Body of pancreas (tissue), 4 donors: ENCODE data around the gene TUFM. TPM values are rescaled to one million over a fixed set of nuclear protein-coding genes. Genes with fewer than 3 reads are reported as not detected.
A peak's percentile ranks its signal among the peaks of the same experiment; 100 is the strongest.

Experiments
- ATAC-seq: fragments of 150-250 bp; one replicate; pipeline ENCODE4 v1.9.1; 2016
- DNase-seq, 4 donors: peaks; one replicate each; pipeline ENCODE4 v3.0.0-alpha.2; 2019
- H3K27ac ChIP-seq, 4 donors: fragments of 200-600 bp; sonication (generic); 1 replicate in 3 of 4; 2 replicates in 1 of 4; pipeline versions ENCODE4 v1.5.1 to v1.6.1; 2016 to 2019; ENCODE audit warnings: mild to moderate bottlenecking in 1 of 4, mixed read lengths in 1 of 4, moderate library complexity in 1 of 4
- H3K27me3 ChIP-seq, 2 donors: fragments of 200-600 bp; sonication (generic); one replicate each; pipeline ENCODE4 v1.6.0; 2016; ENCODE audit warnings: mild to moderate bottlenecking in 1 of 2
- H3K36me3 ChIP-seq, 2 donors: fragments of 200-600 bp; sonication (generic); replicated peaks in 1 of 2; 2 replicates each; pipeline ENCODE4 v1.5.1; 2016; ENCODE audit warnings: low read depth in 2 of 2; ENCODE audit not compliant: insufficient read depth in 1 of 2
- H3K4me1 ChIP-seq: fragments of 200-600 bp; sonication (generic); one replicate; pipeline ENCODE4 v1.6.0; 2016
- H3K4me3 ChIP-seq, 2 donors: fragments of 200-600 bp; sonication (generic); 1 replicate in 1 of 2; 2 replicates in 1 of 2; pipeline ENCODE4 v1.5.1; 2016 to 2019
- H3K9me3 ChIP-seq, 3 donors: fragments of 200-600 bp; sonication (generic); 1 replicate in 2 of 3; 2 replicates in 1 of 3; pipeline ENCODE4 v1.5.1; 2016
- CTCF ChIP-seq, 7 experiments: fragments of 450-650 bp in 4 of 7; fragments of 200-600 bp in 3 of 7; sonication (generic) in 3 of 7; IDR thresholded peaks; one replicate each; pipeline ENCODE4 v1.5.1; 2016 to 2019; ENCODE audit warnings: antibody characterized with exemption in 7 of 7
- POLR2A ChIP-seq, 3 donors: fragments of 450-650 bp; IDR thresholded peaks; one replicate each; pipeline ENCODE4 v1.6.1; 2016; ENCODE audit warnings: antibody characterized with exemption in 3 of 3, mild to moderate bottlenecking in 2 of 3
- whole genome bisulfite sequencing, 2 donors: methylation state at CpG; one replicate each; pipeline ENCODE4 v1.1.5; 2017; 5-methylcytosine and 5-hydroxymethylcytosine counted together
- intact Hi-C: fragments of 100-400 bp; cut with DNase I; formaldehyde crosslinking; loops from one replicate; pipeline ENCODE4 v1.15.1; 2023
- total RNA-seq, 2 donors: library from RNA; depleted of rRNA; stranded (reverse); fragments of >200 nt; gene quantifications; one replicate each; pipeline ENCODE4 v1.1.0, GENCODE V29; 2016

TUFM gene
- total RNA-seq, 2 donors from 2014 or later = 93.4 to 103 TPM

- no peaks in the 10 kb centered on the region for H3K9me3 ChIP-seq
- ATAC-seq = no peak
- H3K4me1 ChIP-seq = no peaks in the 10 kb centered on the region
- H3K4me3 ChIP-seq = no peak overlapping the region
- H3K27me3 ChIP-seq = no peaks in the 10 kb centered on the region
- intact Hi-C loops = no loop called here
- 93 to 96% methylated on average over 7 of the region's 7 CpGs for WGBS, 2 donors
- no peak for DNase-seq
- H3K27ac ChIP-seq = no peak overlapping the region
- TF ChIP-seq POLR2A (IDR thresholded peaks at IDR 0.05) = no peak
- H3K36me3 ChIP-seq = peaks cover 22 to 38% of the 10 kb centered on the region in 2 donors
These were observed 8.2 kb downstream of the TUFM start for GRCh38 chr16:28837672-28838557.

- H3K27me3 ChIP-seq = no peaks in the 10 kb centered on the region
- H3K27ac ChIP-seq = no peak overlapping the region
- H3K9me3 ChIP-seq = no peaks in the 10 kb centered on the region
- TF ChIP-seq CTCF (IDR thresholded peaks at IDR 0.05) (no peak), POLR2A (IDR thresholded peaks at IDR 0.05) (no peak)
- no peaks in the 10 kb centered on the region for H3K4me1 ChIP-seq
- peaks cover 31 to 41% of the 10 kb centered on the region in 2 donors for H3K36me3 ChIP-seq
- intact Hi-C loops = no loop called here
- H3K4me3 ChIP-seq = no peak overlapping the region
- WGBS, 2 donors = 82 to 96% methylated on average over 7 to 8 of the region's 8 CpGs
- DNase-seq (no peak), ATAC-seq (no peak)
These were observed 9.4 kb downstream of the TUFM start for GRCh38 chr16:28836761-28837064.

- DNase-seq (no peak), ATAC-seq (no peak)
- TF ChIP-seq POLR2A (IDR thresholded peaks at IDR 0.05) = no peak
- no peaks in the 10 kb centered on the region for H3K4me1 ChIP-seq
- no peak overlapping the region for H3K4me3 ChIP-seq
- 92 to 94% methylated on average over 9 to 24 of the region's 25 CpGs for WGBS, 2 donors
- H3K36me3 ChIP-seq = peaks cover 31 to 47% of the 10 kb centered on the region in 2 donors
- intact Hi-C loops = no loop called here
- H3K9me3 ChIP-seq = no peaks in the 10 kb centered on the region
- H3K27me3 ChIP-seq = no peaks in the 10 kb centered on the region
- H3K27ac ChIP-seq = no peak overlapping the region
These were observed 10.0 kb downstream of the TUFM start for GRCh38 chr16:28835864-28836760.

- ATAC-seq (no peak), DNase-seq (no peak)
- TF ChIP-seq CTCF (IDR thresholded peaks at IDR 0.05) = no peak
- TF ChIP-seq POLR2A (IDR thresholded peaks at IDR 0.05) = no peak
- peaks cover 31 to 55% of the 10 kb centered on the region in 2 donors for H3K36me3 ChIP-seq
- no peaks in the 10 kb centered on the region for H3K9me3 ChIP-seq
- WGBS, 2 donors = 66 to 90% methylated on average over 4 to 21 of the region's 25 CpGs
- H3K4me3 ChIP-seq = no peak overlapping the region
- H3K4me1 ChIP-seq = no peaks in the 10 kb centered on the region
- intact Hi-C loops = no loop called here
- no peaks in the 10 kb centered on the region for H3K27me3 ChIP-seq
- no peak overlapping the region for H3K27ac ChIP-seq
These were observed 11.0 kb downstream of the TUFM start for GRCh38 chr16:28834873-28835863.

- 93 to 94% methylated on average over 14 of the region's 14 CpGs for WGBS, 2 donors
- no peaks in the 10 kb centered on the region for H3K4me1 ChIP-seq
- no peak overlapping the region for H3K27ac ChIP-seq
- TF ChIP-seq POLR2A (IDR thresholded peaks at IDR 0.05) (no peak), CTCF (IDR thresholded peaks at IDR 0.05) (no peak)
- H3K4me3 ChIP-seq = no peak overlapping the region
- DNase-seq (no peak), ATAC-seq (peak; percentile 19)
- intact Hi-C loops = no loop called here
- no peaks in the 10 kb centered on the region for H3K9me3 ChIP-seq
- peaks cover 37 to 63% of the 10 kb centered on the region in 2 donors for H3K36me3 ChIP-seq
- no peaks in the 10 kb centered on the region for H3K27me3 ChIP-seq
These were observed 11.8 kb downstream of the TUFM start for GRCh38 chr16:28834349-28834748.
